HepG2 (cell line): ENCODE results near the gene GH2. TPM values are rescaled to one million over a fixed set of nuclear protein-coding genes. Genes with fewer than 3 reads are reported as not detected.

Source experiments
- BCL6 ChIP-seq: IDR thresholded peaks from 2 replicates; pipeline ENCODE4 v1.6.1; 2016; ENCODE audit warnings: missing genetic modification reagents, missing compliant biosample characterization
- ETV6 ChIP-seq: sonication (generic); formaldehyde crosslinking; conservative IDR thresholded peaks from 2 replicates; pipeline ENCODE4 v1.4.0; 2020; ENCODE audit warnings: missing genetic modification reagents
- GTF3A ChIP-seq: sonication (generic); formaldehyde crosslinking; conservative IDR thresholded peaks from 2 replicates; pipeline ENCODE4 v1.4.0; 2020; ENCODE audit warnings: mild to moderate bottlenecking, missing genetic modification reagents
- JUN ChIP-seq: sonication (generic); formaldehyde crosslinking; IDR thresholded peaks from 2 replicates; pipeline ENCODE4 v1.4.0; 2020; ENCODE audit warnings: mild to moderate bottlenecking, missing genetic modification reagents
- KLF16 ChIP-seq, 2 experiments: sonication (generic) in 1 of 2; formaldehyde crosslinking in 1 of 2; IDR thresholded peaks; 2 replicates each; pipeline versions ENCODE4 v1.6.1 to v1.8.0; 2016 to 2023; ENCODE audit warnings: missing genetic modification reagents in 2 of 2, missing compliant biosample characterization in 1 of 2
- LCORL ChIP-seq, 2 experiments: fragments of 450-650 bp in 1 of 2; sonication (generic) in 1 of 2; formaldehyde crosslinking in 1 of 2; IDR thresholded peaks; 2 replicates each; pipeline versions ENCODE4 v1.5.0 to v1.6.1; 2017 to 2020; ENCODE audit warnings: antibody characterized with exemption in 1 of 2, missing genetic modification reagents in 1 of 2
- POLR2AphosphoS5 ChIP-seq: IDR thresholded peaks from 2 replicates; pipeline ENCODE4 v1.6.1; 2012; ENCODE audit warnings: low read depth, low read length
- RAD21 ChIP-seq: fragments of 450-650 bp; formaldehyde crosslinking; IDR thresholded peaks from 2 replicates; pipeline ENCODE4 v1.5.0; 2020; ENCODE audit warnings: mild to moderate bottlenecking
- RCOR2 ChIP-seq: IDR thresholded peaks from 2 replicates; pipeline ENCODE4 v1.6.1; 2016; ENCODE audit warnings: missing biosample characterization, missing genetic modification reagents
- ZKSCAN5 ChIP-seq: sonication (generic); formaldehyde crosslinking; IDR thresholded peaks from 2 replicates; pipeline ENCODE4 v1.5.1; 2020; ENCODE audit warnings: mild to moderate bottlenecking, missing genetic modification reagents
- ZNF136 ChIP-seq: sonication (generic); formaldehyde crosslinking; IDR thresholded peaks from 2 replicates; pipeline ENCODE4 v1.8.1; 2022; ENCODE audit warnings: low read depth, mild to moderate bottlenecking, moderate library complexity, missing genetic modification reagents
- ZNF256 ChIP-seq: sonication (generic); formaldehyde crosslinking; conservative IDR thresholded peaks from 2 replicates; pipeline ENCODE4 v1.4.0; 2020; ENCODE audit warnings: missing genetic modification reagents
- ZNF33B ChIP-seq: sonication (generic); formaldehyde crosslinking; IDR thresholded peaks from 2 replicates; pipeline ENCODE4 v1.5.1; 2020; ENCODE audit warnings: mild to moderate bottlenecking, missing genetic modification reagents
- ZNF460 ChIP-seq: sonication (generic); formaldehyde crosslinking; IDR thresholded peaks from 2 replicates; pipeline ENCODE4 v1.5.1; 2020; ENCODE audit warnings: missing genetic modification reagents, mild to moderate bottlenecking, borderline replicate concordance
- ZNF589 ChIP-seq: sonication (generic); formaldehyde crosslinking; conservative IDR thresholded peaks from 2 replicates; pipeline ENCODE4 v1.8.0; 2022; ENCODE audit warnings: mild to moderate bottlenecking, moderate library complexity, missing genetic modification reagents
- ZNF619 ChIP-seq: sonication (generic); formaldehyde crosslinking; IDR thresholded peaks from 2 replicates; pipeline ENCODE4 v1.4.0; 2020; ENCODE audit warnings: mild to moderate bottlenecking, missing genetic modification reagents
- ZNF629 ChIP-seq: sonication (generic); formaldehyde crosslinking; conservative IDR thresholded peaks from 2 replicates; pipeline ENCODE4 v1.5.0; 2020; ENCODE audit warnings: missing genetic modification reagents
- polyA plus RNA-seq, 8 experiments: library from polyadenylated mRNA; depleted of rRNA in 3 of 8; stranded (reverse) in 7 of 8; unstranded in 1 of 8; fragments of >200 nt; fragmentation: Illumina TruSeq in 4 of 8; extraction: Trizol in 4 of 8; gene quantifications; 2 replicates each; pipeline versions ENCODE4 v1.2.1 to v1.2.3, GENCODE V29; 2011 to 2016; ENCODE audit warnings: low read depth in 4 of 8, missing spikeins in 1 of 8, mixed read lengths in 1 of 8; ENCODE audit not compliant: insufficient read depth in 1 of 8
- total RNA-seq, 5 experiments: library from RNA; depleted of rRNA; stranded (reverse); fragments of >200 nt; fragmentation: Illumina TruSeq; extraction: Trizol; gene quantifications; 2 replicates each; pipeline ENCODE4 v1.2.3, GENCODE V29; 2016; ENCODE audit warnings: low read depth in 1 of 5
- TF ChIP-seq, protein P1 (sequence below): sonication (generic); formaldehyde crosslinking; IDR thresholded peaks from 2 replicates; pipeline ENCODE4 v1.4.0; 2020; ENCODE audit warnings: missing genetic modification reagents
- TF ChIP-seq, protein P2 (sequence below): sonication (generic); formaldehyde crosslinking; IDR thresholded peaks from 2 replicates; pipeline ENCODE4 v1.4.0; 2020; ENCODE audit warnings: missing genetic modification reagents, borderline replicate concordance

Gene GH2
- total and polyA plus RNA-seq, 2 of the 13 experiments (the other 11 are each of a cell fraction or from before 2014, with no cell fraction given): not detected

DNA sequence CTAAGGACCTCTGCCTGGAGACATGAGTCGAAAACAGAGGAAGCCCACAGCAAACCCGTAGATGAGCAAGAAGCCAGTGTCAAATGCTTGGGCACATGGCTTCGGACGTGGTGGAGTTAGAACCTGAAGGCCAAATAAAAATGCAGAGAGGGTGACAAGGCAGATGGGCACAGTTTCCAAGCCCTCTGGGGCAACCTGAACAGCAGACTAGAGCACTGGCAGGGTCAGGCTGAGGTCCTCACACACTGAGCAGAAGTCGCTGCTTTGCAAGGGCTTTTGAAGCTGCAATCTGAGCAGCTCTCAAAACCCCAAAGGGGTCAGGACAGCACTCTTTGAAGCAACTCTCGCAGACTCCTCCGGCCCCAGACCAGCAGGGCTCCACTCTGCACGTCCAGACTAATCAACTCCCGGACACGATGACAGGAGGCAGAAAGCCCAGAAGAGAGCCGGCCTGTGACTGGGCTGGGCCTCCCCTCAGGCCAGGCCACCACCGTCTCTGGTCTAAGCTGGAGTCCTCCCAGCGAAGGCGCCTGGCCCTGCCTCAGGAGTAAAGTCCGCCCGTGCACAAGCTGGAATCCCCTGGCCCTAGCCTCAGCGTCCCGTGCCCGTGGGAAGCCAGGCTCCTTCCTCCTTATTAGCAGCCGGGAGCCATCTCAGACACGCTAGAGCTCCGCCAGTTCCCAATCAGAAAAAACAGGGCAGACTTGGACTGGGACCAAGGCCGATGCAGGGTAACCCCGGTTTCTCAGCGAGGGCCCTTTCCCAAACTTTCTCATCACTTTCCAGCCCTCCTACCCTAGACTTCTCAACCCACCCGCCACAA is 40.2 kb downstream of the GH2 start (continued):
- no peak for TF ChIP-seq POLR2AphosphoS5
- no peak for TF ChIP-seq GTF3A (CRISPR knock-in tag)
- no peak for TF ChIP-seq ZNF136
- TF ChIP-seq ZNF589: no peak
- 0 out of 2 replicates have a peak, but pooled peaks have one; percentile 9 for TF ChIP-seq JUN (CRISPR knock-in tag)
- TF ChIP-seq LCORL (IDR thresholded peaks at IDR 0.05): no peak
- peak; percentile 75 for TF ChIP-seq LCORL (CRISPR knock-in tag; IDR thresholded peaks at IDR 0.05)
- TF ChIP-seq ZNF460 (CRISPR knock-in tag): no peak
- TF ChIP-seq ZNF256: 0 out of 2 replicates have a peak, but pooled peaks have one; percentile 7
- TF ChIP-seq ETV6 (CRISPR knock-in tag): no peak
- no peak for TF ChIP-seq KLF16 (CRISPR knock-in tag; IDR thresholded peaks at IDR 0.05)
- no peak for TF ChIP-seq ZKSCAN5 (CRISPR knock-in tag)
- TF ChIP-seq, protein P1, sequence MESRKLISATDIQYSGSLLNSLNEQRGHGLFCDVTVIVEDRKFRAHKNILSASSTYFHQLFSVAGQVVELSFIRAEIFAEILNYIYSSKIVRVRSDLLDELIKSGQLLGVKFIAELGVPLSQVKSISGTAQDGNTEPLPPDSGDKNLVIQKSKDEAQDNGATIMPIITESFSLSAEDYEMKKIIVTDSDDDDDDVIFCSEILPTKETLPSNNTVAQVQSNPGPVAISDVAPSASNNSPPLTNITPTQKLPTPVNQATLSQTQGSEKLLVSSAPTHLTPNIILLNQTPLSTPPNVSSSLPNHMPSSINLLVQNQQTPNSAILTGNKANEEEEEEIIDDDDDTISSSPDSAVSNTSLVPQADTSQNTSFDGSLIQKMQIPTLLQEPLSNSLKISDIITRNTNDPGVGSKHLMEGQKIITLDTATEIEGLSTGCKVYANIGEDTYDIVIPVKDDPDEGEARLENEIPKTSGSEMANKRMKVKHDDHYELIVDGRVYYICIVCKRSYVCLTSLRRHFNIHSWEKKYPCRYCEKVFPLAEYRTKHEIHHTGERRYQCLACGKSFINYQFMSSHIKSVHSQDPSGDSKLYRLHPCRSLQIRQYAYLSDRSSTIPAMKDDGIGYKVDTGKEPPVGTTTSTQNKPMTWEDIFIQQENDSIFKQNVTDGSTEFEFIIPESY (CRISPR knock-in tag): no peak
- no peak; the same call in 1 of the 2 replicates for TF ChIP-seq ZNF33B (CRISPR knock-in tag)
- peak; percentile 13; the same call in 1 of the 2 replicates for TF ChIP-seq RAD21 (CRISPR knock-in tag)
- TF ChIP-seq RCOR2: no peak
- TF ChIP-seq BCL6: no peak
- TF ChIP-seq ZNF619 (CRISPR knock-in tag): no peak
- TF ChIP-seq, protein P2, sequence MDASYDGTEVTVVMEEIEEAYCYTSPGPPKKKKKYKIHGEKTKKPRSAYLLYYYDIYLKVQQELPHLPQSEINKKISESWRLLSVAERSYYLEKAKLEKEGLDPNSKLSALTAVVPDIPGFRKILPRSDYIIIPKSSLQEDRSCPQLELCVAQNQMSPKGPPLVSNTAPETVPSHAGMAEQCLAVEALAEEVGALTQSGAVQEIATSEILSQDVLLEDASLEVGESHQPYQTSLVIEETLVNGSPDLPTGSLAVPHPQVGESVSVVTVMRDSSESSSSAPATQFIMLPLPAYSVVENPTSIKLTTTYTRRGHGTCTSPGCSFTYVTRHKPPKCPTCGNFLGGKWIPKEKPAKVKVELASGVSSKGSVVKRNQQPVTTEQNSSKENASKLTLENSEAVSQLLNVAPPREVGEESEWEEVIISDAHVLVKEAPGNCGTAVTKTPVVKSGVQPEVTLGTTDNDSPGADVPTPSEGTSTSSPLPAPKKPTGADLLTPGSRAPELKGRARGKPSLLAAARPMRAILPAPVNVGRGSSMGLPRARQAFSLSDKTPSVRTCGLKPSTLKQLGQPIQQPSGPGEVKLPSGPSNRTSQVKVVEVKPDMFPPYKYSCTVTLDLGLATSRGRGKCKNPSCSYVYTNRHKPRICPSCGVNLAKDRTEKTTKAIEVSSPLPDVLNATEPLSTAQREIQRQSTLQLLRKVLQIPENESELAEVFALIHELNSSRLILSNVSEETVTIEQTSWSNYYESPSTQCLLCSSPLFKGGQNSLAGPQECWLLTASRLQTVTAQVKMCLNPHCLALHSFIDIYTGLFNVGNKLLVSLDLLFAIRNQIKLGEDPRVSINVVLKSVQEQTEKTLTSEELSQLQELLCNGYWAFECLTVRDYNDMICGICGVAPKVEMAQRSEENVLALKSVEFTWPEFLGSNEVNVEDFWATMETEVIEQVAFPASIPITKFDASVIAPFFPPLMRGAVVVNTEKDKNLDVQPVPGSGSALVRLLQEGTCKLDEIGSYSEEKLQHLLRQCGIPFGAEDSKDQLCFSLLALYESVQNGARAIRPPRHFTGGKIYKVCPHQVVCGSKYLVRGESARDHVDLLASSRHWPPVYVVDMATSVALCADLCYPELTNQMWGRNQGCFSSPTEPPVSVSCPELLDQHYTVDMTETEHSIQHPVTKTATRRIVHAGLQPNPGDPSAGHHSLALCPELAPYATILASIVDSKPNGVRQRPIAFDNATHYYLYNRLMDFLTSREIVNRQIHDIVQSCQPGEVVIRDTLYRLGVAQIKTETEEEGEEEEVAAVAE (CRISPR knock-in tag): no peak
- TF ChIP-seq ZNF629 (CRISPR knock-in tag): no peak
